PC-3 (cell line): Measurements from ENCODE around the gene ARHGAP32.

Experiments
- EZH2 ChIP-seq: fragments of 300-600 bp; sonication (generic); IDR thresholded peaks from one replicate; pipeline ENCODE4 v1.6.1; 2017; ENCODE audit warnings: antibody characterized with exemption, mild to moderate bottlenecking, low read length; ENCODE audit not compliant: unreplicated experiment
- EZH2phosphoT487 ChIP-seq: fragments of 300-600 bp; sonication (generic); IDR thresholded peaks from 2 replicates; pipeline ENCODE4 v1.6.1; 2018; ENCODE audit warnings: mild to moderate bottlenecking, antibody characterized with exemption, low read length, borderline replicate concordance
- TF ChIP-seq, protein P1 (sequence below): fragments of 300-600 bp; sonication (generic); conservative IDR thresholded peaks from 2 replicates; pipeline ENCODE4 v1.5.1; 2017; ENCODE audit warnings: antibody characterized with exemption, low read depth, mild to moderate bottlenecking, low read length

DNA sequence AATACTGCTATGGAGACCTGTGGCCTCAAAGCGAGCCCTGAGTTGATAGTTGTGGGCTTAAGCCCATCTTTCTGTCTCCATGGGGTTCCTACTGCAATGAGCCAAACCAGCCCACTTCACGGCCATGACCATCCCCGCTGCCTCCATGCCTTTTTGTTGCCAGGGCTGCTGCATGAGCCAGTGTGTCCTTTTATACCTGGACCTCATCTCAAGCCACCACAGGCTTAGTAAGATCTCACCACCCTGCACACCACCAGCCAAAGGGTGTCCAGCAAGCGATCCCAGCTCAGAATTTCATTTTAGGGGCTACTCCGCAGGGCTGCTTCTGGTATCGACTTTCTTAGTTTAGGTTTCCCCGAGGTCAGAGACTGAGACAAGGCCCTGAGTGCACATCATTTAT, 257.8 kb downstream of the ARHGAP32 start:
- TF ChIP-seq, protein P1, sequence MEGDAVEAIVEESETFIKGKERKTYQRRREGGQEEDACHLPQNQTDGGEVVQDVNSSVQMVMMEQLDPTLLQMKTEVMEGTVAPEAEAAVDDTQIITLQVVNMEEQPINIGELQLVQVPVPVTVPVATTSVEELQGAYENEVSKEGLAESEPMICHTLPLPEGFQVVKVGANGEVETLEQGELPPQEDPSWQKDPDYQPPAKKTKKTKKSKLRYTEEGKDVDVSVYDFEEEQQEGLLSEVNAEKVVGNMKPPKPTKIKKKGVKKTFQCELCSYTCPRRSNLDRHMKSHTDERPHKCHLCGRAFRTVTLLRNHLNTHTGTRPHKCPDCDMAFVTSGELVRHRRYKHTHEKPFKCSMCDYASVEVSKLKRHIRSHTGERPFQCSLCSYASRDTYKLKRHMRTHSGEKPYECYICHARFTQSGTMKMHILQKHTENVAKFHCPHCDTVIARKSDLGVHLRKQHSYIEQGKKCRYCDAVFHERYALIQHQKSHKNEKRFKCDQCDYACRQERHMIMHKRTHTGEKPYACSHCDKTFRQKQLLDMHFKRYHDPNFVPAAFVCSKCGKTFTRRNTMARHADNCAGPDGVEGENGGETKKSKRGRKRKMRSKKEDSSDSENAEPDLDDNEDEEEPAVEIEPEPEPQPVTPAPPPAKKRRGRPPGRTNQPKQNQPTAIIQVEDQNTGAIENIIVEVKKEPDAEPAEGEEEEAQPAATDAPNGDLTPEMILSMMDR: no peak
- TF ChIP-seq EZH2: no peak
- no peak for TF ChIP-seq EZH2phosphoT487
